Karpas-422 (cell line): ENCODE measurements around the gene CYBA. TPM values are rescaled to one million over a fixed set of nuclear protein-coding genes. Genes with fewer than 3 reads are reported as not detected.

ENCODE experiments used
- DNase-seq: peaks from one replicate; pipeline ENCODE4 v3.0.0-alpha.2; 2015
- H2AFZ ChIP-seq: fragments of 200-600 bp; sonication (generic); 2 replicates; pipeline ENCODE4 v1.6.1; 2014; ENCODE audit warnings: antibody characterized with exemption, low read length, mixed read lengths
- H3K27ac ChIP-seq: fragments of 200-600 bp; sonication (generic); 2 replicates; pipeline ENCODE4 v1.5.1; 2014; ENCODE audit warnings: mild to moderate bottlenecking, low read length, moderate library complexity
- H3K27me3 ChIP-seq: fragments of 200-600 bp; sonication (generic); 2 replicates; pipeline ENCODE4 v1.6.1; 2014; ENCODE audit warnings: low read length, mixed read lengths
- H3K36me3 ChIP-seq: fragments of 200-600 bp; sonication (generic); 2 replicates; pipeline ENCODE4 v1.6.1; 2014; ENCODE audit warnings: low read length, mixed read lengths; ENCODE audit not compliant: insufficient read depth
- H3K4me1 ChIP-seq: fragments of 200-600 bp; sonication (generic); 2 replicates; pipeline ENCODE4 v1.6.1; 2014; ENCODE audit warnings: mild to moderate bottlenecking, low read length, mixed read lengths
- H3K4me2 ChIP-seq: fragments of 200-600 bp; sonication (generic); 2 replicates; pipeline ENCODE4 v1.6.1; 2014; ENCODE audit warnings: low read length, low read depth, mild to moderate bottlenecking; ENCODE audit not compliant: poor library complexity, severe bottlenecking
- H3K4me3 ChIP-seq: fragments of 200-600 bp; sonication (generic); 2 replicates; pipeline ENCODE4 v1.5.1; 2014; ENCODE audit warnings: mild to moderate bottlenecking, antibody characterized with exemption, low read length, mixed read lengths
- H3K79me2 ChIP-seq: fragments of 200-600 bp; sonication (generic); 2 replicates; pipeline ENCODE4 v1.6.1; 2014; ENCODE audit warnings: mild to moderate bottlenecking, low read length, mixed read lengths
- H3K9ac ChIP-seq: fragments of 200-600 bp; sonication (generic); 2 replicates; pipeline ENCODE4 v1.6.0; 2014; ENCODE audit warnings: low read length
- H3K9me2 ChIP-seq: fragments of 200-600 bp; sonication (generic), shearing (Covaris generic); replicated peaks from 2 replicates; pipeline ENCODE4 v1.6.0; 2014; ENCODE audit warnings: mild to moderate bottlenecking, low read length, moderate library complexity; ENCODE audit not compliant: insufficient read depth
- H3K9me3 ChIP-seq: fragments of 300-700, 200-600 bp; sonication (generic); 2 replicates; pipeline ENCODE4 v1.6.1; 2014; ENCODE audit warnings: low read length, mixed read lengths
- H4K20me1 ChIP-seq: fragments of 200-600 bp; sonication (generic); 2 replicates; pipeline ENCODE4 v1.6.1; 2014; ENCODE audit warnings: mild to moderate bottlenecking, antibody characterized with exemption, low read length, low read depth; ENCODE audit not compliant: insufficient read depth
- total RNA-seq: library from RNA; depleted of rRNA; stranded (reverse); fragments of >200 nt; shearing (Covaris generic); gene quantifications from 2 replicates; pipeline ENCODE4 v1.2.3, GENCODE V29; 2014; ENCODE audit warnings: low replicate concordance

The CYBA gene
- total RNA-seq, 1 experiment from 2014 or later, result 395 TPM

GRCh38 chr16:88688013-88688778 lies 37.3 kb upstream of the CYBA start:
- Histone ChIP-seq H3K4me3 (no peak overlapping the region), H3K27me3 (no peaks in the 10 kb centered on the region), H3K9ac (no peak overlapping the region), H3K79me2 (no peaks in the 10 kb centered on the region), H4K20me1 (no peaks in the 10 kb centered on the region), H3K9me2 (no peaks in the 10 kb centered on the region), H3K4me1 (peaks cover 26% of the 10 kb centered on the region), H3K36me3 (no peaks in the 10 kb centered on the region), H3K4me2 (no peak overlapping the region), H3K9me3 (no peaks in the 10 kb centered on the region), H3K27ac (no peak overlapping the region), H2AFZ (no peak overlapping the region)
- DNase-seq, result no peak

GRCh38 chr16:88687676-88688012 lies 36.8 kb upstream of the CYBA start:
- H3K79me2 ChIP-seq, result no peaks in the 10 kb centered on the region
- H3K4me1 ChIP-seq, result peaks cover 26% of the 10 kb centered on the region
- H3K9me3 ChIP-seq, result no peaks in the 10 kb centered on the region
- no peak overlapping the region for H3K4me2 ChIP-seq
- no peaks in the 10 kb centered on the region for H4K20me1 ChIP-seq
- no peaks in the 10 kb centered on the region for H3K36me3 ChIP-seq
- H3K9me2 ChIP-seq, result no peaks in the 10 kb centered on the region
- no peak overlapping the region for H3K9ac ChIP-seq
- H2AFZ ChIP-seq, result no peak overlapping the region
- H3K4me3 ChIP-seq, result no peak overlapping the region
- H3K27me3 ChIP-seq, result no peaks in the 10 kb centered on the region
- H3K27ac ChIP-seq, result no peak overlapping the region
- no peak for DNase-seq

- no peaks in the 10 kb centered on the region for H3K36me3 ChIP-seq
- H3K79me2 ChIP-seq, result no peaks in the 10 kb centered on the region
- H3K4me1 ChIP-seq, result peaks cover 30% of the 10 kb centered on the region
- no peak overlapping the region for H3K4me2 ChIP-seq
- no peaks in the 10 kb centered on the region for H3K9me3 ChIP-seq
- no peaks in the 10 kb centered on the region for H4K20me1 ChIP-seq
- no peaks in the 10 kb centered on the region for H3K27me3 ChIP-seq
- H3K4me3 ChIP-seq, result no peak overlapping the region
- no peak overlapping the region for H3K27ac ChIP-seq
- H3K9me2 ChIP-seq, result no peaks in the 10 kb centered on the region
- no peak for DNase-seq
- H2AFZ ChIP-seq, result no peak overlapping the region
- no peak overlapping the region for H3K9ac ChIP-seq
These were observed 36.4 kb upstream of the CYBA start for GRCh38 chr16:88687254-88687576.

GRCh38 chr16:88686439-88687253 lies 35.8 kb upstream of the CYBA start, which contains the start of gene SNAI3:
Gene SNAI3 (minus strand): TSS chr16:88686507. CDS start chr16:88686406, 101 bp downstream.
- no peaks in the 10 kb centered on the region for H3K9me2 ChIP-seq
- peaks cover 36% of the 10 kb centered on the region for H3K4me1 ChIP-seq
- H3K9ac ChIP-seq, result peak within 1 kb of the TSS; percentile 67
- no peaks in the 10 kb centered on the region for H3K79me2 ChIP-seq
- no peak within 1 kb of the TSS for H2AFZ ChIP-seq
- no peaks in the 10 kb centered on the region for H3K27me3 ChIP-seq
- H3K9me3 ChIP-seq, result no peaks in the 10 kb centered on the region
- H3K4me2 ChIP-seq, result peak within 1 kb of the TSS; percentile 98
- DNase-seq, result peak; percentile 94
- peak within 1 kb of the TSS; percentile 78 for H3K4me3 ChIP-seq
- no peaks in the 10 kb centered on the region for H4K20me1 ChIP-seq
- no peaks in the 10 kb centered on the region for H3K36me3 ChIP-seq
- H3K27ac ChIP-seq, result no peak within 1 kb of the TSS

- Histone ChIP-seq H3K79me2 (no peaks in the 10 kb centered on the region), H3K36me3 (no peaks in the 10 kb centered on the region), H3K4me3 (peak overlapping the region; percentile 78), H3K27ac (no peak overlapping the region), H2AFZ (no peak overlapping the region), H4K20me1 (no peaks in the 10 kb centered on the region), H3K9ac (peak overlapping the region; percentile 67), H3K4me2 (peak overlapping the region; percentile 98), H3K27me3 (no peaks in the 10 kb centered on the region), H3K4me1 (peaks cover 42% of the 10 kb centered on the region), H3K9me2 (no peaks in the 10 kb centered on the region), H3K9me3 (no peaks in the 10 kb centered on the region)
- DNase-seq, result no peak
These were observed 35.2 kb upstream of the CYBA start for GRCh38 chr16:88686062-88686438.

GRCh38 chr16:88685156-88686061 lies 34.6 kb upstream of the CYBA start:
- Histone ChIP-seq H3K36me3 (no peaks in the 10 kb centered on the region), H3K27ac (no peak overlapping the region), H3K9me3 (no peaks in the 10 kb centered on the region), H3K79me2 (no peaks in the 10 kb centered on the region), H2AFZ (no peak overlapping the region), H3K4me2 (peak overlapping the region; percentile 98), H3K4me3 (peak overlapping the region; percentile 78), H4K20me1 (no peaks in the 10 kb centered on the region), H3K4me1 (peaks cover 47% of the 10 kb centered on the region), H3K9me2 (no peaks in the 10 kb centered on the region), H3K9ac (peak overlapping the region; percentile 67), H3K27me3 (no peaks in the 10 kb centered on the region)
- DNase-seq, result peak; percentile 79

- H3K9me3 ChIP-seq, result no peaks in the 10 kb centered on the region
- peak overlapping the region; percentile 10 for H3K9ac ChIP-seq
- no peaks in the 10 kb centered on the region for H3K36me3 ChIP-seq
- no peaks in the 10 kb centered on the region for H3K27me3 ChIP-seq
- no peak overlapping the region for H3K4me3 ChIP-seq
- H3K4me1 ChIP-seq, result peaks cover 47% of the 10 kb centered on the region
- H3K79me2 ChIP-seq, result no peaks in the 10 kb centered on the region
- H3K4me2 ChIP-seq, result peak overlapping the region; percentile 98
- no peak overlapping the region for H2AFZ ChIP-seq
- DNase-seq, result peak; percentile 52
- no peaks in the 10 kb centered on the region for H3K9me2 ChIP-seq
- no peak overlapping the region for H3K27ac ChIP-seq
- no peaks in the 10 kb centered on the region for H4K20me1 ChIP-seq
These were observed 33.8 kb upstream of the CYBA start for GRCh38 chr16:88684569-88685155.
